Activated T-cell treated with anti-CD3 and anti-CD28 coated beads, Interleukin-2, amount 50 U/mL, for 1 hour (primary cell): ENCODE data around the gene MTX1.
A peak's percentile ranks its signal among the peaks of the same experiment; 100 is the strongest.
"Not testable (repeated sequence)": the region's sequence is repeated elsewhere in the genome, so short reads cannot be mapped to it uniquely, and the experiment has no call there.

Source experiments
- DNase-seq: peaks from one replicate; pipeline ENCODE4 v3.0.0-alpha.2; 2020

Gene MTX1

GRCh38 chr1:155189926-155190325 lies 18.6 kb upstream of the MTX1 start:
- DNase-seq, result not testable (repeated sequence)

GRCh38 chr1:155191904-155192303 lies 16.6 kb upstream of the MTX1 start:
- no peak for DNase-seq

GRCh38 chr1:155192346-155193274 lies 15.9 kb upstream of the MTX1 start:
- DNase-seq, result no peak

- DNase-seq, result peak; percentile 78
Observed at GRCh38 chr1:155193275-155193990, 15.1 kb upstream of the MTX1 start.

- not testable (repeated sequence) for DNase-seq
Observed at GRCh38 chr1:155193991-155194240, 14.6 kb upstream of the MTX1 start.

GRCh38 chr1:155195201-155196102 lies 13.0 kb upstream of the MTX1 start:
- no peak for DNase-seq

GRCh38 chr1:155196103-155196892 lies 12.2 kb upstream of the MTX1 start:
- DNase-seq, result no peak

- no peak for DNase-seq
Observed at GRCh38 chr1:155196893-155197638, 11.4 kb upstream of the MTX1 start.

- no peak for DNase-seq
Observed at GRCh38 chr1:155197901-155198546, 10.5 kb upstream of the MTX1 start.

- no peak for DNase-seq
Observed at GRCh38 chr1:155198547-155198906, 10.0 kb upstream of the MTX1 start.

GRCh38 chr1:155199792-155200191 lies 8.7 kb upstream of the MTX1 start:
- no peak for DNase-seq

- DNase-seq, result no peak
Observed at GRCh38 chr1:155200920-155201319, 7.6 kb upstream of the MTX1 start.

GRCh38 chr1:155202198-155202597 lies 6.3 kb upstream of the MTX1 start:
- DNase-seq, result no peak

- no peak for DNase-seq
Observed at GRCh38 chr1:155202731-155203515, 5.6 kb upstream of the MTX1 start.

- DNase-seq, result no peak
Observed at GRCh38 chr1:155205035-155205434, 3.5 kb upstream of the MTX1 start.

- no peak for DNase-seq
Observed at GRCh38 chr1:155205969-155206593, 2.4 kb upstream of the MTX1 start.

- peak; percentile 95 for DNase-seq
Observed at GRCh38 chr1:155206891-155207805, 1.3 kb upstream of the MTX1 start.

GRCh38 chr1:155207806-155208540 lies 522 bp upstream of the MTX1 start, which contains the start of gene THBS3:
THBS3 (minus strand) TSS chr1:155207897; CDS start chr1:155207876, 21 bp downstream.
- DNase-seq, result no peak
